22Rv1 (cell line): ENCODE measurements around the gene HAVCR1.

Experiments
- ZFX ChIP-seq: fragments of 450-650 bp; IDR thresholded peaks from 2 replicates; pipeline ENCODE4 v1.6.1; 2017; ENCODE audit warnings: antibody characterized with exemption, borderline replicate concordance
- TF ChIP-seq, protein P1 (sequence below): fragments of 450-650 bp; IDR thresholded peaks from 2 replicates; pipeline ENCODE4 v1.5.1; 2017; ENCODE audit warnings: mild to moderate bottlenecking

GRCh38 chr5:157076558-157076957 is 17.6 kb upstream of the HAVCR1 start:
- TF ChIP-seq, protein P1, sequence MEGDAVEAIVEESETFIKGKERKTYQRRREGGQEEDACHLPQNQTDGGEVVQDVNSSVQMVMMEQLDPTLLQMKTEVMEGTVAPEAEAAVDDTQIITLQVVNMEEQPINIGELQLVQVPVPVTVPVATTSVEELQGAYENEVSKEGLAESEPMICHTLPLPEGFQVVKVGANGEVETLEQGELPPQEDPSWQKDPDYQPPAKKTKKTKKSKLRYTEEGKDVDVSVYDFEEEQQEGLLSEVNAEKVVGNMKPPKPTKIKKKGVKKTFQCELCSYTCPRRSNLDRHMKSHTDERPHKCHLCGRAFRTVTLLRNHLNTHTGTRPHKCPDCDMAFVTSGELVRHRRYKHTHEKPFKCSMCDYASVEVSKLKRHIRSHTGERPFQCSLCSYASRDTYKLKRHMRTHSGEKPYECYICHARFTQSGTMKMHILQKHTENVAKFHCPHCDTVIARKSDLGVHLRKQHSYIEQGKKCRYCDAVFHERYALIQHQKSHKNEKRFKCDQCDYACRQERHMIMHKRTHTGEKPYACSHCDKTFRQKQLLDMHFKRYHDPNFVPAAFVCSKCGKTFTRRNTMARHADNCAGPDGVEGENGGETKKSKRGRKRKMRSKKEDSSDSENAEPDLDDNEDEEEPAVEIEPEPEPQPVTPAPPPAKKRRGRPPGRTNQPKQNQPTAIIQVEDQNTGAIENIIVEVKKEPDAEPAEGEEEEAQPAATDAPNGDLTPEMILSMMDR = no peak
- no peak for TF ChIP-seq ZFX
